Epithelial cell of proximal tubule (primary cell): ENCODE results near the gene TMEM271. TPM values are rescaled to one million over a fixed set of nuclear protein-coding genes. Genes with fewer than 3 reads are reported as not detected.

Experiments
- DNase-seq: peaks from one replicate; pipeline ENCODE4 v3.0.0-alpha.2; 2011; ENCODE audit warnings: low read depth
- H3K4me3 ChIP-seq: 2 replicates; pipeline ENCODE4 v1.5.1; 2011; ENCODE audit warnings: low read depth, mild to moderate bottlenecking, low read length
- CTCF ChIP-seq: conservative IDR thresholded peaks from 2 replicates; pipeline ENCODE4 v1.5.1; 2012; ENCODE audit warnings: low read depth, mild to moderate bottlenecking, low read length
- total RNA-seq: library from RNA; depleted of rRNA; stranded (reverse); fragments of >200 nt; gene quantifications from 2 replicates; pipeline ENCODE4 v1.2.3, GENCODE V29; 2015

TMEM271 gene
- total RNA-seq, 1 donor from 2014 or later: not detected

GRCh38 chr4:622071-622995 is 46.2 kb upstream of the TMEM271 start:
- no peak overlapping the region for H3K4me3 ChIP-seq
- TF ChIP-seq CTCF: no peak
- DNase-seq: no peak

GRCh38 chr4:621296-622070 is 45.4 kb upstream of the TMEM271 start:
- no peak for TF ChIP-seq CTCF
- DNase-seq: no peak
- no peak overlapping the region for H3K4me3 ChIP-seq

GRCh38 chr4:620851-621261 is 44.8 kb upstream of the TMEM271 start:
- TF ChIP-seq CTCF: no peak
- DNase-seq: no peak
- no peak overlapping the region for H3K4me3 ChIP-seq

- DNase-seq: no peak
- no peak for TF ChIP-seq CTCF
- no peak overlapping the region for H3K4me3 ChIP-seq
These were observed 44.1 kb upstream of the TMEM271 start for GRCh38 chr4:620201-620600.

- H3K4me3 ChIP-seq: no peak overlapping the region
- no peak for TF ChIP-seq CTCF
- no peak for DNase-seq
These were observed 41.8 kb upstream of the TMEM271 start for GRCh38 chr4:617644-618641.

GRCh38 chr4:616911-617643 is 41.0 kb upstream of the TMEM271 start:
- H3K4me3 ChIP-seq: no peak overlapping the region
- no peak for TF ChIP-seq CTCF
- no peak for DNase-seq
